ENCODE measurements around the gene SMPD1. TPM values are rescaled to one million over a fixed set of nuclear protein-coding genes. Genes with fewer than 3 reads are reported as not detected.
A peak's percentile ranks its signal among the peaks of the same experiment; 100 is the strongest.

The SMPD1 gene
- polyA plus RNA-seq, 4 donors, result 33.0 to 38.7 (median 34.7) TPM

GRCh38 chr11:6410695-6411430 lies 20.6 kb downstream of the SMPD1 start:
- no peak for DNase-seq (ENCODE audit: low read depth in 4 of 4, low spot score in 3 of 4)

GRCh38 chr11:6411594-6412031 lies 21.3 kb downstream of the SMPD1 start:
- no peak for DNase-seq (ENCODE audit: low read depth in 4 of 4, low spot score in 3 of 4)

DNA sequence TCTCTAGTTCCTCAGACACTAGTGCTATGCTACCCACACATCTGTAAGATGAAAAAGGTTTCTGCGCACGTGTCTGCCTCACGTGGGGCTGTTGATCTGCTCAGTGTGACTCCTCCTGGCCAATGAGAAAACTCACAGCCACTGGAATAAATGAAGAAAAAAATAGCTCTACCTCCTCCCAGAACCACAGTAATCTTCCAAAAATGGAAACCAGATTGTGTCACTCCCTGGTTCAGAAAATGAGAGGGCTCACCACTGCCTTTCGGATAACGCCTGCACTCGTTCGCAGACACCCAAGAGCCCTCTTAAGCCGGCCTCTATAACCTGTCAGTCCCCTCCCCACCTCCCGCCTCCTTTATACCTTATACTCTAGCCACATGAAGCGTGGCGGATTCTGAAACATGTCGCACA lies 23.5 kb downstream of the SMPD1 start:
- no peak for DNase-seq (ENCODE audit: low read depth in 4 of 4, low spot score in 3 of 4)

- DNase-seq (ENCODE audit: low read depth in 4 of 4, low spot score in 3 of 4), result no peak
Observed at GRCh38 chr11:6414874-6415328, 24.6 kb downstream of the SMPD1 start.

- DNase-seq (ENCODE audit: low read depth in 4 of 4, low spot score in 3 of 4), result no peak
Observed at GRCh38 chr11:6415797-6416196, 25.5 kb downstream of the SMPD1 start.

- DNase-seq (ENCODE audit: low read depth in 4 of 4, low spot score in 3 of 4), result peak in 1 of 4 donors; percentile 4
Observed at GRCh38 chr11:6417907-6418556, 27.8 kb downstream of the SMPD1 start.

DNA sequence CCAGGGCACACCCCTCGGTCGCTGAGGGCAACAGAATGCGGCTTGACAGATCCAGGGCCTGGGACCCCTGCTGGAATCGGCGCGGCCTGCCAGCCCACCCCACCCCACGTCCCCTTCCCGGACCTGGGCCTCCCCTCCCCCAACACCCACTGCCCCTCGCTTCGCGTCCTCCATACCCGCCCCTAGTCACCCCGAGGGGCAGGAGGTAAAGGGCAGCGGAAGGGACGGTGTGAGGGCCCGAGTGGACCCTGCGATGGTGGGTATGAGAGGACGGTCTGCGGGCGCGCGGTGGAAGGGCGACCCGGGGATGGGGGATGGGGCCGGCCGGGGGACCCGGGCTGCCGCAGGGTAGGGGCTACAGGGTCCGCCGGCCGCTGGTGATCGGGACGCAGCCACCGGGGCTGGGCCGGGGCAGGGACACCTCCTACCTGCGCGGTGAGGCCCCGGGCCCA lies 28.3 kb downstream of the SMPD1 start:
- no peak for DNase-seq (ENCODE audit: low read depth in 4 of 4, low spot score in 3 of 4)

DNA sequence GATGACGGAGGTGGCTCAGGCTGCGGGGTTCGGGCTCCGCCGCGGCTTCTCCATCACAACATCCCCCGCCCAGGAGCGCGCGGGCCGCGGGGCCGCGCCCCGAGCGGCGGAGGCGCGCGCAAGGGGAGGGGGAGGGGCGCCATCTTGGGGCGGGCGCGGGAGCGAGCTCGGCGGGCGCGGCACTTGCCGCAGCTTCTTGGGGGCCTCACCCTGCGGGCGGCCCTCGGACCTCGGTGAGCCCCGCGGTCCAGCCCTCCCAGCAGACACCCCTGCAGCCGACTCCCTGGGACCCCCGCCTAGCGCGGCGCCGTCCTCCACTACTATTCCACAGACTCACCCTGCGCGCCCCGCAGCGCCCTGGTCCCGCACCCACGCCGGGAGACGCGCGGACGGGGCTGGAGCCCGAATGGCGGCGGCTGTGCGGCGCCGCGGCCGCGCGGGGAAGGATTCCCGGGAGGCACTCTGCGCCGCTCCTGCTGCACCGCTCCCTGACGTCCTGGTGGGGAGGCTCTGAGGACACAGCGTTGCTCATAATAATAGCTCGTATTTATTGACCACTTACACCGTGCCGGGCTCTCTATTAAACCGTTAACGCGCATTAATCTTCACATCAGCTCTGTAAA lies 28.8 kb downstream of the SMPD1 start, which contains the start of gene APBB1:
TSS of gene APBB1 (minus strand) at position 86 of the 623 bp plus-strand sequence. CDS start 7,747 bp downstream, outside the sequence.
- DNase-seq (ENCODE audit: low read depth in 4 of 4, low spot score in 3 of 4), result peak; percentile 54 to 69 (median 66)

GRCh38 chr11:6420677-6421076 lies 30.4 kb downstream of the SMPD1 start:
- DNase-seq (ENCODE audit: low read depth in 4 of 4, low spot score in 3 of 4), result no peak

GRCh38 chr11:6427516-6427915 lies 37.2 kb downstream of the SMPD1 start:
- DNase-seq (ENCODE audit: low read depth in 4 of 4, low spot score in 3 of 4), result no peak

- no peak for DNase-seq (ENCODE audit: low read depth in 4 of 4, low spot score in 3 of 4)
Observed at GRCh38 chr11:6431861-6432260, 41.6 kb downstream of the SMPD1 start.

- no peak for DNase-seq (ENCODE audit: low read depth in 4 of 4, low spot score in 3 of 4)
Observed at GRCh38 chr11:6433998-6434660, 43.9 kb downstream of the SMPD1 start.

- no peak for DNase-seq (ENCODE audit: low read depth in 4 of 4, low spot score in 3 of 4)
Observed at GRCh38 chr11:6437423-6437822, 47.1 kb downstream of the SMPD1 start.

DNA sequence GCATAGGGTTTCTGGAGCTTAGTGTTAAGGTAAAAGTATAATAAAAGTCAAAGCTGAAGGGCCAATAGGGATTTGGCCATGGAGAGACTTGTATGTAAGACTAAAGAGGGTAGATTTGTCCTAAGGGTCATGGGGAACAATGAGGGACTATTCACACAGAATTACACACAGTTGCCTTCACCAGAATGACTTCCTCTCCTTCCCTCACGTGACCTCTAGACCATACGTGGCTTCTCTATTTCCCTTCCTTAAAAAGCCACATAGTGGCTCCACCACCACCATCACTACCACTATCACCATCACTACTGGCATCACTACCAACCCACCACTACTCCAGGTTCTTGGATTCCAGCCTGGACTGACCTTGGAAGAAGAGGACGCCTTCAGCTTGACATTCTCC lies 47.7 kb downstream of the SMPD1 start:
- no peak for DNase-seq (ENCODE audit: low read depth in 4 of 4, low spot score in 3 of 4)

- DNase-seq (ENCODE audit: low read depth in 4 of 4, low spot score in 3 of 4), result no peak
Observed at GRCh38 chr11:6438979-6439571, 48.8 kb downstream of the SMPD1 start.

GRCh38 chr11:6440906-6441358 lies 50.7 kb downstream of the SMPD1 start, which contains the start of gene HPX:
TSS of gene HPX (minus strand) at chr11:6440987. CDS start at chr11:6440963, 24 bp downstream.
- no peak for DNase-seq (ENCODE audit: low read depth in 4 of 4, low spot score in 3 of 4)

DNA sequence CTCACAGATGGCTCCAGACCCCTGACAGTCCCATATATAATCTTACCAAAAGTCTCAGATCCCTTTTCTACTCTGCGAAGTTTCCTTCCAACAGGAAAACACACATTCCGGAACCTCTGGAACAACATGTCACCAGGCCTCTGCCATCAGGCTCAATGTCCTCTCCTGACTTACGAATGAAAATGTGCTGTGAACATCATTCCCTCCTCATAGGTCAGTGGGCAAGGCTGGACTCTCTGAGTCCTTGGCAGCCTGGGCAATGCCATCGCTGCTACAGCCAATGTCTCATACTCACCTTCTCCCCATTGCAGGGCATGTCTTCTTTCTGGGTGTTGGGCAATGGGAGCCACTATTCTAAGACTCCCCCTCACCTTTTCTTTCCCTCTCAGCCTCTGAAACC lies 52.2 kb downstream of the SMPD1 start:
- no peak for DNase-seq (ENCODE audit: low read depth in 4 of 4, low spot score in 3 of 4)

DNA sequence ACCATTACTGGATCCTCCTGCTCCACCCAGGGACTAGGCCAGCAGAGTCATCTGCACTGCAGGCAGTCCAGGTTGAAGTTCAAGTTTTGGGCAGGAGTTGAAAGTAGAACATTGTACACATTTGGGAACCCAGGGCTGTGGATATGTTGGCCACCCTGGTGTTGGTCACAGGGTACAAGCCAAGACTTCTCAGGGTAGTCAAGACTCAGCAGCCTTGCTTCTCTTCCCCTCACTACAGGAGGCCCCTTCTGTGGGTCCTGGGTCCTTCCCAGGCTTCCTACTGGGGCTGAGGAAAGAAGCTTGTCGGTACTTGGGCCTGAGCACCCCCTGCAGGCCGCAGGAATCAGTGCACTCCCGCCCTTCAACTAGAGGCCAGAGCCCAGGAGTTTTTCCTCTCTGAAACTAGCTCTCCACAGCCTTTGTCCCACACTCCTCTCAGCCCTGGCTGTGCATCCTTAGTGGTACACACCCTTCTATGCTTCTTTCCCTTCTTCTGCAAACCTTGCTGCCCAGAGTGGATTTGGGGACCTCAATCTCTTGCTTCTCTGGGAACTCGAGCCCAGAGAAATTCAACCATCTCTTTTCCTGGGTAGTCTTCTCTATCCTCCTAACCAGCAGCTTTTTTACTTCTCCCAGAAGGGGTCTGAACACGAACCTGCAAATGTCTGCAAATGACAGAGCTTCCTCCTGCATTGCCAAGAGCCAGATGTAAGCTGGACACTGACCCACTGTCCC lies 53.2 kb downstream of the SMPD1 start:
- no peak for DNase-seq (ENCODE audit: low read depth in 4 of 4, low spot score in 3 of 4)
